ENCODE measurements around the gene GSDME.
A peak's percentile ranks its signal among the peaks of the same experiment; 100 is the strongest.

Gene GSDME

GRCh38 chr7:24702755-24703154, 54.5 kb downstream of the GSDME start:
- H3K79me1 ChIP-seq (replicated peaks; ENCODE audit: low read length, poor library complexity, severe bottlenecking), result peaks cover 3% of the 10 kb centered on the region
- no peak overlapping the region for H2BK120ac ChIP-seq (ENCODE audit: low read depth, low read length)
- H2BK5ac ChIP-seq (ENCODE audit: low read depth, low read length, poor library complexity, severe bottlenecking), result no peak overlapping the region
- no peaks in the 10 kb centered on the region for H3K27me3 ChIP-seq (ENCODE audit: control insufficient read depth in 1 of 2, insufficient read depth in 1 of 2, low read length in 2 of 2)
- no peak overlapping the region for H3K27ac ChIP-seq (ENCODE audit: low read length, poor library complexity, severe bottlenecking)
- H3K4ac ChIP-seq (ENCODE audit: low read depth in 1 of 2, low read length in 2 of 2), result no peak overlapping the region
- H4K91ac ChIP-seq (ENCODE audit: low read length), result no peak overlapping the region
- H2BK12ac ChIP-seq (ENCODE audit: low read length in 2 of 2), result no peak overlapping the region
- no peak overlapping the region for H2AK5ac ChIP-seq (ENCODE audit: low read length, severe bottlenecking)
- no peak overlapping the region for H3K23ac ChIP-seq (ENCODE audit: low read length in 2 of 2)
- H2AFZ ChIP-seq (ENCODE audit: low read depth, low read length), result no peak overlapping the region
- H3K14ac ChIP-seq (ENCODE audit: low read length in 2 of 2), result no peak overlapping the region
- peaks cover 38 to 42% of the 10 kb centered on the region in 2 experiments for H3K36me3 ChIP-seq (ENCODE audit: control insufficient read depth in 1 of 2, insufficient read depth in 2 of 2, low read depth in 1 of 2, low read length in 2 of 2)
- H3K18ac ChIP-seq (ENCODE audit: low read depth in 1 of 2, low read length in 2 of 2), result no peak overlapping the region
- DNase-seq, result no peak
- H3K4me1 ChIP-seq (ENCODE audit: control insufficient read depth, insufficient read depth, low read depth, low read length), result peaks cover 10% of the 10 kb centered on the region
- H3K4me2 ChIP-seq (ENCODE audit: low read length, poor library complexity, severe bottlenecking), result no peak overlapping the region
- no peak overlapping the region for H2BK15ac ChIP-seq (ENCODE audit: low read depth, poor library complexity, severe bottlenecking)
- no peak overlapping the region for H3K4me3 ChIP-seq (ENCODE audit: insufficient read depth in 1 of 2, low read depth in 1 of 2, low read length in 2 of 2)
- H3K9me3 ChIP-seq (ENCODE audit: control insufficient read depth, low read length), result no peaks in the 10 kb centered on the region
- H3K9ac ChIP-seq (ENCODE audit: low read length), result no peak overlapping the region
- 83% methylated on average over 2 of the region's 2 CpGs for WGBS
- no peak overlapping the region for H4K8ac ChIP-seq (ENCODE audit: low read length)

- H3K18ac ChIP-seq (ENCODE audit: low read depth in 1 of 2, low read length in 2 of 2), result no peak overlapping the region
Observed at GRCh38 chr7:24701261-24702235, 55.7 kb downstream of the GSDME start.

GRCh38 chr7:24700521-24701260, 56.6 kb downstream of the GSDME start:
- no peaks in the 10 kb centered on the region for H3K9me3 ChIP-seq (ENCODE audit: control insufficient read depth, low read length)
- peaks cover 8% of the 10 kb centered on the region for H3K4me1 ChIP-seq (ENCODE audit: control insufficient read depth, insufficient read depth, low read depth, low read length)
- no peak overlapping the region for H3K4me2 ChIP-seq (ENCODE audit: low read length, poor library complexity, severe bottlenecking)
- no peak overlapping the region for H2AFZ ChIP-seq (ENCODE audit: low read depth, low read length)
- H4K91ac ChIP-seq (ENCODE audit: low read length), result no peak overlapping the region
- no peak overlapping the region for H2BK120ac ChIP-seq (ENCODE audit: low read depth, low read length)
- H3K23ac ChIP-seq (ENCODE audit: low read length in 2 of 2), result no peak overlapping the region
- no peak overlapping the region for H2BK5ac ChIP-seq (ENCODE audit: low read depth, low read length, poor library complexity, severe bottlenecking)
- no peak overlapping the region for H3K4ac ChIP-seq (ENCODE audit: low read depth in 1 of 2, low read length in 2 of 2)
- no peak overlapping the region for H3K4me3 ChIP-seq (ENCODE audit: insufficient read depth in 1 of 2, low read depth in 1 of 2, low read length in 2 of 2)
- H3K36me3 ChIP-seq (ENCODE audit: control insufficient read depth in 1 of 2, insufficient read depth in 2 of 2, low read depth in 1 of 2, low read length in 2 of 2), result peaks cover 26 to 28% of the 10 kb centered on the region in 2 experiments
- H3K27ac ChIP-seq (ENCODE audit: low read length, poor library complexity, severe bottlenecking), result no peak overlapping the region
- no peak overlapping the region for H3K14ac ChIP-seq (ENCODE audit: low read length in 2 of 2)
- no peak for DNase-seq
- no peak overlapping the region for H4K8ac ChIP-seq (ENCODE audit: low read length)
- 90% methylated on average over 5 of the region's 9 CpGs for WGBS
- H3K79me1 ChIP-seq (replicated peaks; ENCODE audit: low read length, poor library complexity, severe bottlenecking), result peaks cover 3% of the 10 kb centered on the region
- no peak overlapping the region for H3K9ac ChIP-seq (ENCODE audit: low read length)
- no peak overlapping the region for H2BK12ac ChIP-seq (ENCODE audit: low read length in 2 of 2)
- H2AK5ac ChIP-seq (ENCODE audit: low read length, severe bottlenecking), result no peak overlapping the region
- H3K27me3 ChIP-seq (ENCODE audit: control insufficient read depth in 1 of 2, insufficient read depth in 1 of 2, low read length in 2 of 2), result no peaks in the 10 kb centered on the region
- H2BK15ac ChIP-seq (ENCODE audit: low read depth, poor library complexity, severe bottlenecking), result no peak overlapping the region
- no peak overlapping the region for H3K18ac ChIP-seq (ENCODE audit: low read depth in 1 of 2, low read length in 2 of 2)

More at GRCh38 chr7:24701261-24702235, 55.7 kb downstream of the GSDME start:
- Histone ChIP-seq H3K27me3 (ENCODE audit: control insufficient read depth in 1 of 2, insufficient read depth in 1 of 2, low read length in 2 of 2) (no peaks in the 10 kb centered on the region), H2AK5ac (ENCODE audit: low read length, severe bottlenecking) (no peak overlapping the region), H3K4me2 (ENCODE audit: low read length, poor library complexity, severe bottlenecking) (no peak overlapping the region), H2BK120ac (ENCODE audit: low read depth, low read length) (no peak overlapping the region), H2AFZ (ENCODE audit: low read depth, low read length) (no peak overlapping the region), H2BK5ac (ENCODE audit: low read depth, low read length, poor library complexity, severe bottlenecking) (no peak overlapping the region), H3K14ac (ENCODE audit: low read length in 2 of 2) (no peak overlapping the region), H2BK12ac (ENCODE audit: low read length in 2 of 2) (no peak overlapping the region), H3K4me3 (ENCODE audit: insufficient read depth in 1 of 2, low read depth in 1 of 2, low read length in 2 of 2) (no peak overlapping the region), H3K23ac (ENCODE audit: low read length in 2 of 2) (no peak overlapping the region), H3K4me1 (ENCODE audit: control insufficient read depth, insufficient read depth, low read depth, low read length) (peaks cover 10% of the 10 kb centered on the region), H2BK15ac (ENCODE audit: low read depth, poor library complexity, severe bottlenecking) (no peak overlapping the region), H3K9me3 (ENCODE audit: control insufficient read depth, low read length) (no peaks in the 10 kb centered on the region), H4K91ac (ENCODE audit: low read length) (no peak overlapping the region), H3K79me1 (replicated peaks; ENCODE audit: low read length, poor library complexity, severe bottlenecking) (peaks cover 5% of the 10 kb centered on the region), H3K27ac (ENCODE audit: low read length, poor library complexity, severe bottlenecking) (peak overlapping the region; percentile 38), H3K36me3 (ENCODE audit: control insufficient read depth in 1 of 2, insufficient read depth in 2 of 2, low read depth in 1 of 2, low read length in 2 of 2) (peaks cover 29 to 30% of the 10 kb centered on the region in 2 experiments), H3K9ac (ENCODE audit: low read length) (no peak overlapping the region), H3K4ac (ENCODE audit: low read depth in 1 of 2, low read length in 2 of 2) (no peak overlapping the region), H4K8ac (ENCODE audit: low read length) (no peak overlapping the region)
- WGBS, result 75% methylated on average over 4 of the region's 4 CpGs
- DNase-seq, result peak; percentile 47
